Measurements from ENCODE around the gene THEM5.

THEM5 gene

DNA sequence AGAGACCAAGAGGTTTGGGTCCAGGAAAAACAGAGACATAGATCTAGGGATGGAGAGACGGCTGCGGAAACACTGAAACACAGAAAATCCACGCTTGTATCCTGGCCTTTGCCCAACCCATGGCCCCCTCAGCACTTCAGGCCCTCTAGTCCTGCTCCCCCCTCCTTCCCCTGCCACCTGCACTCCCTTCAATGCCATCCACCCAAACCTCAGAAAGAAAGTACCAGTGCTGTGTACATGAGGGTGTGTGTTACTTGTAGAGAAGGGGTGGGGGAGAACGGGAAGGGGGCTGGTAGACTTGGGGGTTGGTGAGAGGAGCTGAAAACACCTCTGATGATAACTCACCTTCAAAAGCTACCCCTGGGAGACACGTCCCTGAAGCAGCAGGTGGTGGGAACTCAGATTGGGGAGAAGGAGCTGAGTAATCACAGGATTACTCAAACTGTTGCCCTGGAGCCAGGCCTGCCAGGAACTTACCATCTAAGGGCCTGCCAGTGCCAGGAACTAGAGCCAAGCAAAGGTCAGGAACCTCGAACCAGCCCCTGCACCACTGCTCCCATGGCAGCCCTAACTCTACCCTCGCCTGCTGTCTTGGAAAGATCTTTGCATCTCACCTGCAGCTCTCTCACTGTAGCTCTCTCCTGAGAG is 33.4 kb downstream of the THEM5 start:
- no peak for DNase-seq (ENCODE audit: low read depth, low spot score)

DNA sequence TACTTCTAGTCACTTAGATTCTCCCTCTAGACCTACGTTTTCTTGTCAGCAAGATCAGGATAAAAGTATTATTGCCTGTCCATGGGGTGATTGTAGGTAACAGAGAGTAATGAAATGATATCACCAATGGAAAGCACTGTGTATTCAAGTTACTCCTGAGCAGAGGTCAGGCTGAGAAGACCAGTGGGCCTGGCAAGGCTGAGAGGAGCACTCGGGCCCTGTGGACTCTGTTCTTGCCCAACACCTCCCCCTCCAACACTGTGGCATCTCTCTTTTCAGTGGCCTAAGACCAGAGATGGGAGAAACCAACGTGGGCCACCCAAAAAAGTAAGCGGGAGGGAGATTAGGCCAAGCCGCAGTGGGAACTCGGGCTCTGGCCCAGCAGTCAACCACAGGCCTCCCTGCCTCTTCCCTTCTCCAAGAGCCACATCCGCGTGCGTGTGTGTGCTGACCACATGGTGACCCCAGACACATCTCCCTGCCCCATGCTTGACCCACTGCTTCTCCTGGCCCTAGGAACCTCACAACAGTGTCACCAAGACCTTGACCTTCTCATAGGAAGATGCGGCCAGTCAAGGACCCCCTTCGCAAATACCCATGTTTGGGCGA is 34.2 kb downstream of the THEM5 start:
- no peak for DNase-seq (ENCODE audit: low read depth, low spot score)

GRCh38 chr1:151817353-151817730 is 36.2 kb downstream of the THEM5 start:
- DNase-seq (ENCODE audit: low read depth, low spot score): no peak

DNA sequence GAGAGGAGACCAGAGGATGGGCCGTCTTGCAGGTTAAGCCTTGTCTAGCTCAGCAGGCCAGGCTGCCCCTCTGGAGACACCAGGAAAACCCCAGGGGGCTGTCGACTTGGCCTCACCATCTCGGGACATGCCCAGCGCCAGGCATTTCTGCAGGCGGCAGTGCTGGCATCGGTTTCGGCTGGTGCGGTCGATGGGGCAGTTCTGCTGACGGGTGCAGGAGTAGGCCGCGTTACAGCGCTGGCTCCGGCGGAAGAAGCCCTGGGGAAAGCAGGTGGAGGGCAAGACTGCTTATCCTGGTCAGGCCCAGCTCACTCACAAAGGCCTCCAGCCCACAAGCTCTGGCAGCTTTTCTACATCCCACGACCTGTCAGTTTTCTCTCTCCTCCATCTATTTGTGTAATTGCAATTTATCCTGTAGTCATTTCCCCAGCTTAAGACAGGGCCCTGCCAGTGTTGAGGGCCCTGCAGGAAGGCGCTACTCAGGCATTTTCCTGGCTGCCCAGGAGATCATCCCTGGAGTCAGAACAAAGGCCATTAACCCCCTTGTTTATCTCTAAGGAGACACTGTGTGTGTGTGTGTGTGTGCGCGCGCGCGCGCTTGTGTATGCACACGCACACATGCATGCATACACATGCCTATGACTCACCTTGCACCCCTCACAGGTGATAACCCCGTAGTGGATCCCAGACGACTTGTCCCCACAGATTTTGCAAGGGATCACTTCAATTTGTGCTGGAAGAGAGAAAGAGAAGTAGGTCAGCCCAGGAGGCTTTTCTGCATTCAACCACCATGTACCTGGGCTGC is 36.8 kb downstream of the THEM5 start:
- no peak for DNase-seq (ENCODE audit: low read depth, low spot score)

DNA sequence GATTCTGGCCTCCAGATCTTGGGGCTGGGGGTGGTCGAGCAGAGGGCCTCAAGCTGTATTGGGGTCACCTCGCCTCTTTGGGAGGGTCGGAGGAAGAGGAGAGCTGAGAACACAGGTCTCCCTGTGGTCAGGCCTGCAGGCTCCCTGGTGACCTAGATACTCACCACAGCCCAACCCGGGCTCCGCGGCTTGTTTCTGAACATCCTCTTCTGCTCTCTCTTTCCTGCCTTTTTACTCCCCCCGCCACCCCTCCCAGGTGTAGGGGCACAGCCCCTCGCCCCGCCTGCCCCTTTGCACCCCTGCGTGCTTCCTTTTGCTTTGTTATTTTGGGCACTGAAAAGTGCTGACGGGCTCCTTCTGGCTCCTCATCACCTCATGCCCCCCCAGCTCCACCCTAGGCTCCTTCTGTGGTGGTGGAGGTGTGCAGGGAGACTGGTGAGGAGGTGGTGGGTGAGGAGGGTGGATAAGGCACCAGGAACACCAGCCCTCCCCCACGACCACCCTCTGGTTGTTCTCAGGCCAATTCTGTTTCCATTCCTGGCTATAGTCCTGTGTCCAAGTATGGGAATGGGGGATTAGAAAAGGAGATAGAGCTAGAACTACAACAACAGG is 37.7 kb downstream of the THEM5 start:
- DNase-seq (ENCODE audit: low read depth, low spot score): no peak

DNA sequence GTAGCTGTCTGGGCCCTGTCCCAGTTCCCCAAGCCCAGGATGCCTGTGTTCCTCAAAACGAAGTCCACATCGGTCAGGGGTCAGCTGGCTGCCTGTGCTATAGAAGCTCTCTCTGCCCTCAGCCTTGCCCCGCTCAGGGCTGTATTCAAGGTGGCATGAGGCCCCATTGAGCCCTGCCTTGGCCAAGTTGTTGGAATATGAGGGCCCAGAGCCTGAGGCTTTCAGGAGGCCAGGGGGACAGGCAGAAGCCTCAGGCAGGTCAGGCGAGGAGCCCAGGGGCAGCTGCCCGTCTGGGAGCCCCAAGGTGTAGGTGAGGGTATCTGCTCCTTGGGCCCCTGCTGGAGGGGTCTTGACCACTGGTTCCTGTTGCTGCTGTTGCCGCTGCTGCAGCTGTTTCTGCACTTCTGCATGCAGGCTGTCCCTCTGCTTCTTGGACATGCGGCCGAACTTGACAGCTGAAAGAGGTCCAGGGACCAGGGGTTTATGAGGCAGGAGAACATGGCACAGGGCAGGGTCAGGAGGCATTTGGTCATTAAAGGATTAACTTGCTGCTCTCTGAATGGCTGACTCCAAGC is 38.5 kb downstream of the THEM5 start:
- no peak for DNase-seq (ENCODE audit: low read depth, low spot score)

- DNase-seq (ENCODE audit: low read depth, low spot score): no peak
These were observed 39.1 kb downstream of the THEM5 start for GRCh38 chr1:151814426-151814825.

DNA sequence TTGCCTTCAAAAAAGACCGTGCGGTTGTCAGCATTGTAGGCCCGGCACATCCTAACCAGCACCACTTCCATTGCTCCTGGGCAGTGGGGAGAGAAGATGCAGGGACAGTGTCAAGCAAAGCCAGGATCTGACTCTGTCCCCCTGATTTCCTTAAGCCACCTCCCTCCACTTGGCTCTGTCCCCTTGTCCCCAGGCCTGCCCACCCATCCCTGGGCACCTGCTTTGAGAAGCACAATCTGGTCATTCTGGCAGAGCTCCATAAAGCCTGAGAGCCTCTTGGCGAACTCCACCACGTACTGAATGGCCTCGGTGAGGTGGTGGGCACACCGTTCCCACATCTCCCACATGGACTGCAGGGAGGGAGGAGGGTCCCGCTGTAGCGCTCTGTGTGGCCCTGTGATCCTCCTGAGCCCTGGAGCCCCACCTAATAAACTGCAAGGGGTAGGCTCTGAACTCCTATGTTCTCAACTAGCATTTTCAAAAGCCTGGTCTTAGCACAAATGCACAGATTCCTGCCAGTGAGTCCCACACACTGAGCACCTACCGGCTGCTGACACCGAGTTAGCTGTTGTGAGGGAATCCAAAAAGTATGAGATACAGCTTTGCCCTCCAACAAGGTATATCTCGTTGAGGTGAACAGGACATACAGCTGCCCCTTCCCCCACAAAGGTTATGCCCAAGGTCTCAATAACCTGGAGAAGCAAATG is 40.1 kb downstream of the THEM5 start:
- DNase-seq (ENCODE audit: low read depth, low spot score): no peak

GRCh38 chr1:151811181-151811580 is 42.3 kb downstream of the THEM5 start:
- no peak for DNase-seq (ENCODE audit: low read depth, low spot score)

GRCh38 chr1:151809985-151810556 is 43.4 kb downstream of the THEM5 start:
- no peak for DNase-seq (ENCODE audit: low read depth, low spot score)

GRCh38 chr1:151809290-151809984 is 44.1 kb downstream of the THEM5 start:
- DNase-seq (ENCODE audit: low read depth, low spot score): no peak

GRCh38 chr1:151807766-151808165 is 45.7 kb downstream of the THEM5 start:
- DNase-seq (ENCODE audit: low read depth, low spot score): no peak

GRCh38 chr1:151807131-151807530 is 46.4 kb downstream of the THEM5 start:
- no peak for DNase-seq (ENCODE audit: low read depth, low spot score)

DNA sequence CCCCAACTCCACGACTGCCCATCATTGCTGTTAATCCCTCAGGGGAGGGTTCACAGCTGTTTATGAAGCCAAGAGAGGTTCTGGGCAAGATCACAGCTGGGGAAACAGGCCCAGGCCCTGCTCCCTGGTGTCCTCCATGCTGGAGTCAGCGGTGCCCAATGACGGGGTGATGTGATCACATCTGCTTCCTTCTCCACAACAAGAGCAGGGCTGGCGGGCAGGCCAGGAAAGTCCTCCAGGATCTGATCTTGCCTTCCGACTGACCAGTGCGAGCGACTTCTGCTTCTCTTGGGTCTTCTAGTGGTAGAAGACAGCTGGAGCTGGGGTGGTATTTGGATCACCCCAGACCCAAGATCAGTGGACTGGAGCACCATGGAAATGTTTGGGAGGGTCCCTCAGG is 47.3 kb downstream of the THEM5 start:
- DNase-seq (ENCODE audit: low read depth, low spot score): no peak

DNA sequence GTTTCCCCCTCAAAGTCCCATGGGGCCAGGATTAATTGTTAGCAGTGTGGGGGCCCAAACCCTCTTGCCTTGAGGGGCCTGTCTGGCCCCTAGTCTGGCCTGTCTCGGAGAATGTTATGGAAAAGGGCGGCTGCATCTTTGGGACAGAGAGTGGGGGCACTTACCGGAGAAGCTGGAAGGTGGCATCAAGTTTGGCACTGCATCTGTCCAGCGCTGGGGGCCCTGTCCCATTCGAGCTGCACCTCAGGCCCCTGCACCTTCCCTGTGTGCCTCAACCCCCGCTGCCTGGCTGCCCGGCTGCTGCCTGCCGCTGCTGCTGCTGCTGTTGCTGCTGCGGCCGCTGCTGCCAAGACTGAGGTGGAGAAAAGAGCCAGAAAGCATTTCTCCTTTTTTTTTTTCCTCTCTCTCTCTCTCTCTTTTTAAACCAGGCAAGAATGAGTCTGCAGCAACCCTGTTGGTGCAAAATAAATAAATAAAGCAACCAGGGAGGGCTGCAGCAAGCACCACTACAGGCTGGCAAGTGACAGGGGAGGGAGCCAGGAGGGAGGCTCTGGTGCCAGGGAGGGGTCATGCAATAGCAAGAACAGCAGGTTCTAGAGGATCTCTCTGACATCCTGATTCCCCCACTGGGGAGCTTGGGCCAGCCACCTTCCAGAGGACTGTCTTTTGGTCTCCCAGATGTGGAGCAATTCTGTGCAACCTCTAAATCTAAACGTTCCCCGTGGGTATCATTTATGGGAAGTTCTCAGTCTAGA is 48.3 kb downstream of the THEM5 start, which contains the start of gene LINGO4:
Gene LINGO4, minus strand, starts transcription at position 354 of the 755 bp plus-strand sequence. CDS start 2,715 bp downstream, outside the sequence.
- no peak for DNase-seq (ENCODE audit: low read depth, low spot score)

GRCh38 chr1:151803915-151804314 is 49.6 kb downstream of the THEM5 start:
- no peak for DNase-seq (ENCODE audit: low read depth, low spot score)

DNA sequence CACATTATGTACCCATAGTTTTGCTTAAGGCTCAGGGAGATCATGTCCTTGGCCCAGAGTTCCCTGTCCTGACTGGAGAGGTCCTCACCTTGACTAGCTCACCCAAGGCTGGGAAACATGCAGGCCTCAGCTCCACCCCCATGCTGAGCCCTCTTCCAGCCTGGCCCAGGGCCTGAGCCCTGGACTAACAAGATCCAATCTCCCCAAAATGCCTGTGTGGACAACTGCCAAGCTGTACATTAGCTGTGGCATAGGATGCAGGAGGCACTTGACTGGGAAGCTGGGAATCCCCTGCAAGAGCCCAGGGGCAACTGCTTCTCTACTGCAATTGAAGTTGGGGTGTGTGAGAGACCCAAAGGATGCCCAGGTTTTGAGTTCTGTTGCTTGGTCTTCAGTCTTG is 50.3 kb downstream of the THEM5 start:
- DNase-seq (ENCODE audit: low read depth, low spot score): no peak

GRCh38 chr1:151802372-151802771 is 51.1 kb downstream of the THEM5 start:
- DNase-seq (ENCODE audit: low read depth, low spot score): no peak

- no peak for DNase-seq (ENCODE audit: low read depth, low spot score)
These were observed 51.7 kb downstream of the THEM5 start for GRCh38 chr1:151801846-151802245.

Measured in brain pericyte (primary cell).